Measurements from ENCODE around the gene SEMA5B.
A peak's percentile ranks its signal among the peaks of the same experiment; 100 is the strongest.

SEMA5B gene

GRCh38 chr3:122942937-122943827, 84.4 kb downstream of the SEMA5B start:
- DNase-seq (ENCODE audit: low read depth in 2 of 2): peak in 1 of 2 experiments; percentile 11

- no peak for DNase-seq (ENCODE audit: low read depth in 2 of 2)
Measured at GRCh38 chr3:122942239-122942638, 85.3 kb downstream of the SEMA5B start.

- no peak for DNase-seq (ENCODE audit: low read depth in 2 of 2)
Measured at GRCh38 chr3:122941228-122942206, 86.0 kb downstream of the SEMA5B start.

GRCh38 chr3:122940628-122941086, 86.9 kb downstream of the SEMA5B start:
- peak; percentile 69 to 72 for DNase-seq (ENCODE audit: low read depth in 2 of 2)

GRCh38 chr3:122938783-122939425, 88.7 kb downstream of the SEMA5B start:
- DNase-seq (ENCODE audit: low read depth in 2 of 2): no peak

- no peak for DNase-seq (ENCODE audit: low read depth in 2 of 2)
Measured at GRCh38 chr3:122937745-122938144, 89.8 kb downstream of the SEMA5B start.

GRCh38 chr3:122936986-122937385, 90.6 kb downstream of the SEMA5B start:
- no peak for DNase-seq (ENCODE audit: low read depth in 2 of 2)

- no peak for DNase-seq (ENCODE audit: low read depth in 2 of 2)
Measured at GRCh38 chr3:122936335-122936734, 91.2 kb downstream of the SEMA5B start.

- DNase-seq (ENCODE audit: low read depth in 2 of 2): no peak
Measured at GRCh38 chr3:122934251-122934650, 93.3 kb downstream of the SEMA5B start.

GRCh38 chr3:122932251-122932967, 95.2 kb downstream of the SEMA5B start:
- DNase-seq (ENCODE audit: low read depth in 2 of 2): no peak

GRCh38 chr3:122931636-122932035, 95.9 kb downstream of the SEMA5B start:
- no peak for DNase-seq (ENCODE audit: low read depth in 2 of 2)

- DNase-seq (ENCODE audit: low read depth in 2 of 2): no peak
Measured at GRCh38 chr3:122930063-122930997, 97.2 kb downstream of the SEMA5B start.

GRCh38 chr3:122929188-122930062, 98.1 kb downstream of the SEMA5B start:
- no peak for DNase-seq (ENCODE audit: low read depth in 2 of 2)

GRCh38 chr3:122928396-122929187, 99.0 kb downstream of the SEMA5B start:
- no peak for DNase-seq (ENCODE audit: low read depth in 2 of 2)

- no peak for DNase-seq (ENCODE audit: low read depth in 2 of 2)
Measured at GRCh38 chr3:122927726-122928125, 99.8 kb downstream of the SEMA5B start.

GRCh38 chr3:122926811-122927210, 100.8 kb downstream of the SEMA5B start:
- no peak for DNase-seq (ENCODE audit: low read depth in 2 of 2)

GRCh38 chr3:122926322-122926721, 101.2 kb downstream of the SEMA5B start:
- no peak for DNase-seq (ENCODE audit: low read depth in 2 of 2)

- no peak for DNase-seq (ENCODE audit: low read depth in 2 of 2)
Measured at GRCh38 chr3:122925756-122926155, 101.8 kb downstream of the SEMA5B start.

Data from fibroblast of skin of left quadriceps (primary cell).